Endothelial cell of umbilical vein (primary cell): Measurements from ENCODE around the gene KRT84. TPM values are rescaled to one million over a fixed set of nuclear protein-coding genes. Genes with fewer than 3 reads are reported as not detected.

Experiments
- BruUV-seq: library from RNA; stranded (reverse); fragments of 400-500 nt; replicated peaks from 2 replicates; lab custom pipeline; 2021; lab: Mats Ljungman, UMichigan
- CTCF ChIA-PET: fragments of 300-600, 350-600 bp; sonication (Branson Sonifier 250); formaldehyde crosslinking; loops from one replicate; lab custom pipeline; 2021; ENCODE audit warnings: antibody characterized with exemption, inconsistent platforms; lab: Charles Lee
- POLR2A ChIA-PET: fragments of 300-600, 350-600 bp; sonication (Branson Sonifier 250); formaldehyde crosslinking; loops from one replicate; lab custom pipeline; 2021; ENCODE audit warnings: antibody characterized with exemption, inconsistent platforms; lab: Charles Lee
- DNase-seq: peaks from one replicate; pipeline ENCODE4 v3.0.0-alpha.2; 2011; ENCODE audit warnings: low read depth, low spot score
- FAIRE-seq: peaks from 2 replicates; lab custom pipeline; 2011; peaks lifted over from hg19 to GRCh38; lab: Jason Lieb, UNC
- H2AFZ ChIP-seq: 2 replicates; pipeline ENCODE4 v1.6.0; 2012; ENCODE audit warnings: low read depth, low read length, control low read depth, inconsistent platforms
- H3K27ac ChIP-seq: 2 replicates; pipeline ENCODE4 v1.5.1; 2011; ENCODE audit warnings: low read depth, mild to moderate bottlenecking, control low read depth, low read length, moderate library complexity; ENCODE audit not compliant: insufficient read depth
- H3K27me3 ChIP-seq, 2 experiments: 2 replicates each; pipeline versions ENCODE4 v1.6.0 to v1.6.1; 2011; ENCODE audit warnings: low read length in 2 of 2, mixed read lengths in 1 of 2; ENCODE audit not compliant: control insufficient read depth in 2 of 2, insufficient read depth in 2 of 2
- H3K36me3 ChIP-seq, 2 experiments: 2 replicates in 1 of 2; 3 replicates in 1 of 2; pipeline ENCODE4 v1.5.1; 2011; ENCODE audit warnings: low read length in 2 of 2, mild to moderate bottlenecking in 1 of 2, moderate library complexity in 1 of 2; ENCODE audit not compliant: control insufficient read depth in 2 of 2, insufficient read depth in 2 of 2; ENCODE audit errors: extremely low read depth in 1 of 2
- H3K4me1 ChIP-seq: 3 replicates; pipeline ENCODE4 v1.5.1; 2011; ENCODE audit warnings: mild to moderate bottlenecking, low read length; ENCODE audit not compliant: control insufficient read depth, insufficient read depth; ENCODE audit errors: extremely low read depth
- H3K4me2 ChIP-seq: 2 replicates; pipeline ENCODE4 v1.6.1; 2011; ENCODE audit warnings: low read length, control low read depth, mixed read lengths; ENCODE audit not compliant: insufficient read depth
- H3K4me3 ChIP-seq, 3 experiments: fragments of 200-600 bp in 1 of 3; sonication (generic), shearing (Covaris generic) in 1 of 3; replicated peaks in 1 of 3; 2 replicates each; pipeline ENCODE4 v1.5.1; 2011 to 2016; ENCODE audit warnings: control low read depth in 3 of 3, low read length in 3 of 3, mild to moderate bottlenecking in 2 of 3, inconsistent platforms in 1 of 3, low read depth in 1 of 3, moderate library complexity in 1 of 3; ENCODE audit not compliant: insufficient read depth in 1 of 3
- H3K79me2 ChIP-seq: 2 replicates; pipeline ENCODE4 v1.6.0; 2012; ENCODE audit warnings: low read length, inconsistent platforms; ENCODE audit not compliant: control insufficient read depth, insufficient read depth
- H3K9ac ChIP-seq: replicated peaks from 2 replicates; pipeline ENCODE3; 2011; ENCODE audit warnings: low read length, control low read depth; ENCODE audit not compliant: insufficient read depth; ENCODE audit errors: extremely low read depth
- H3K9me1 ChIP-seq: replicated peaks from 3 replicates; pipeline ENCODE4 v1.6.0; 2011; ENCODE audit warnings: mild to moderate bottlenecking, low read length; ENCODE audit not compliant: control insufficient read depth, insufficient read depth; ENCODE audit errors: extremely low read depth
- H3K9me3 ChIP-seq: replicated peaks from 2 replicates; pipeline ENCODE4 v1.5.1; 2012; ENCODE audit warnings: low read length, inconsistent platforms; ENCODE audit not compliant: control insufficient read depth, insufficient read depth
- H4K20me1 ChIP-seq: replicated peaks from 2 replicates; pipeline ENCODE3; 2011; ENCODE audit warnings: mild to moderate bottlenecking, low read length; ENCODE audit not compliant: control insufficient read depth, insufficient read depth; ENCODE audit errors: extremely low read depth
- EZH2 ChIP-seq: IDR thresholded peaks from 2 replicates; pipeline ENCODE4 v1.6.1; 2012; ENCODE audit warnings: borderline replicate concordance, low read depth, mild to moderate bottlenecking, moderate library complexity, low read length, inconsistent platforms; ENCODE audit not compliant: severe bottlenecking
- GATA2 ChIP-seq: IDR thresholded peaks from 2 replicates; pipeline ENCODE4 v1.7.0; 2011; ENCODE audit warnings: low read depth, mild to moderate bottlenecking, moderate library complexity, mixed read lengths, low read length; ENCODE audit not compliant: insufficient read length, insufficient read depth
- JUN ChIP-seq: IDR thresholded peaks from 2 replicates; pipeline ENCODE4 v1.6.1; 2011; ENCODE audit warnings: borderline replicate concordance, low read depth; ENCODE audit not compliant: insufficient read length, insufficient read depth
- MAX ChIP-seq: IDR thresholded peaks from 2 replicates; pipeline ENCODE4 v1.6.1; 2011; ENCODE audit not compliant: insufficient read depth, insufficient read length
- MYC ChIP-seq: IDR thresholded peaks from one replicate; pipeline ENCODE4 v1.6.1; 2011; ENCODE audit warnings: mild to moderate bottlenecking, low read depth, low read length
- POLR2AphosphoS5 ChIP-seq: IDR thresholded peaks from 2 replicates; pipeline ENCODE4 v1.6.1; 2012; ENCODE audit warnings: low read depth, mild to moderate bottlenecking, control low read depth, low read length, moderate library complexity; ENCODE audit not compliant: insufficient read depth
- dilution Hi-C: fragments of 300-500 bp; cut with MboI; formaldehyde crosslinking; loops from one replicate; pipeline ENCODE4 v1.15.0; 2019; ENCODE audit warnings: low sequenced_read_pairs; ENCODE audit not compliant: extremely low pct_ligation_motif_present
- intact Hi-C: fragments of 100-400 bp; cut with micrococcal nuclease; formaldehyde crosslinking; loops from one replicate; pipeline ENCODE4 v1.10.0; 2022
- polyA plus RNA-seq, 4 experiments: library from polyadenylated mRNA; depleted of rRNA in 3 of 4; stranded (reverse) in 3 of 4; unstranded in 1 of 4; fragments of >200 nt; gene quantifications; 2 replicates each; pipeline versions ENCODE4 v1.2.1 to v1.2.3, GENCODE V29; 2011 to 2012; ENCODE audit warnings: missing spikeins in 1 of 4
- total RNA-seq: library from RNA; stranded (reverse); gene quantifications from 2 replicates; pipeline ENCODE4 v1.2.3, GENCODE V29; 2021
- TF ChIP-seq, protein P1 (sequence below), 2 donors: IDR thresholded peaks; 1 replicate in 1 of 2; 2 replicates in 1 of 2; pipeline ENCODE4 v1.5.1; 2011; ENCODE audit warnings: low read length in 2 of 2, mild to moderate bottlenecking in 2 of 2, moderate library complexity in 2 of 2, control low read depth in 1 of 2, inconsistent platforms in 1 of 2, low read depth in 1 of 2; ENCODE audit not compliant: insufficient read depth in 1 of 2; ENCODE audit errors: extremely low read depth in 1 of 2

KRT84 gene
- total and polyA plus RNA-seq, 2 donors (not counting 3 experiments of a cell fraction or from before 2014, with no cell fraction given): not detected

DNA sequence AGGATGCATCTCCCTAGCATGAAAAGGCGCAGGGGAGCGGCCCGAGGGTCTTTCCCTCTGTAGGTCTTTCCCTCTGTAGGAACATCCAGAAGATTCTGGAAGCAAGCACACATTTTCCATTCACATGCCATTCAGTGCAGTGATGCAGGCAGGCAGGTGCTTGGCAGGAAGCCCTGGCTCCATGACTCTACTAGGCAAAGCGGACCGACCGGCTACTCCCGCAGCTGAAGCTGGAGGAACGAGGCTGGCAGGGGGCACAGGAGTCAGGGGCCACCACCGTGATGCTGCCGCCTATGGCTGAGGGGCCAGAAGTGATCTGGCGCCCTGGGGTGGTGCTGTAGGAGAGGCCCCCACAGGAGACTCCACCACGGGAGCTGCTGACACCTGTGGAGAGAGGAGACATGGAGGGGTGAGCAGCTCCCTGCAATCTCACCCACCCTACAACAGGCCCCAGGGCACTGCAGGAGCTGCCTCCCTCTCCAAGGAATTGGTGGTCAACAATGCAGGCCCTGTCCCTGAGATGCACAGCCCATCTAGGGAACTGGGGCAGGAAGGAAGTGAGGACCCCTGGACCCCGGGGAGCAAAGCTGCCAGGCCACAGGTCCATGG, 24.7 kb downstream of the KRT84 start:
- H3K4me1 ChIP-seq: no peaks in the 10 kb centered on the region
- H3K9me3 ChIP-seq: no peaks in the 10 kb centered on the region
- H4K20me1 ChIP-seq: no peaks in the 10 kb centered on the region
- H3K4me2 ChIP-seq: no peak overlapping the region
- TF ChIP-seq EZH2 (no peak), GATA2 (no peak), MYC (no peak), MAX (no peak), POLR2AphosphoS5 (no peak), JUN (no peak)
- TF ChIP-seq, protein P1, sequence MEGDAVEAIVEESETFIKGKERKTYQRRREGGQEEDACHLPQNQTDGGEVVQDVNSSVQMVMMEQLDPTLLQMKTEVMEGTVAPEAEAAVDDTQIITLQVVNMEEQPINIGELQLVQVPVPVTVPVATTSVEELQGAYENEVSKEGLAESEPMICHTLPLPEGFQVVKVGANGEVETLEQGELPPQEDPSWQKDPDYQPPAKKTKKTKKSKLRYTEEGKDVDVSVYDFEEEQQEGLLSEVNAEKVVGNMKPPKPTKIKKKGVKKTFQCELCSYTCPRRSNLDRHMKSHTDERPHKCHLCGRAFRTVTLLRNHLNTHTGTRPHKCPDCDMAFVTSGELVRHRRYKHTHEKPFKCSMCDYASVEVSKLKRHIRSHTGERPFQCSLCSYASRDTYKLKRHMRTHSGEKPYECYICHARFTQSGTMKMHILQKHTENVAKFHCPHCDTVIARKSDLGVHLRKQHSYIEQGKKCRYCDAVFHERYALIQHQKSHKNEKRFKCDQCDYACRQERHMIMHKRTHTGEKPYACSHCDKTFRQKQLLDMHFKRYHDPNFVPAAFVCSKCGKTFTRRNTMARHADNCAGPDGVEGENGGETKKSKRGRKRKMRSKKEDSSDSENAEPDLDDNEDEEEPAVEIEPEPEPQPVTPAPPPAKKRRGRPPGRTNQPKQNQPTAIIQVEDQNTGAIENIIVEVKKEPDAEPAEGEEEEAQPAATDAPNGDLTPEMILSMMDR (IDR thresholded peaks at IDR 0.05; ENCODE audit: extremely low read depth in 1 of 2, insufficient read depth in 1 of 2, low read depth in 1 of 2, low read length in 2 of 2): no peak
- H3K27me3 ChIP-seq: peaks cover 0 to 2% of the 10 kb centered on the region in 2 experiments
- H3K36me3 ChIP-seq: no peaks in the 10 kb centered on the region
- H3K79me2 ChIP-seq: no peaks in the 10 kb centered on the region
- no peak overlapping the region for H3K4me3 ChIP-seq
- dilution Hi-C loops: no loop called here
- intact Hi-C loops: no loop called here
- no peak overlapping the region for H2AFZ ChIP-seq
- no peak overlapping the region for H3K9ac ChIP-seq
- ChIA-PET POLR2A (no interaction called here), CTCF (interaction anchor here (0.8 to 2.7 kb wide), 7 partner anchors 8 to 620 kb away, joined by 3 to 12 read pairs (median 4); no protein-coding TSS in a partner anchor)
- H3K27ac ChIP-seq: no peak overlapping the region
- BruUV-seq: no TSS peak
- no peak for FAIRE-seq
- no peaks in the 10 kb centered on the region for H3K9me1 ChIP-seq
- no peak for DNase-seq
